Measurements from ENCODE around the gene C9orf50.
A peak's percentile ranks its signal among the peaks of the same experiment; 100 is the strongest.

GRCh38 chr9:129641750-129642585 lies 21.1 kb upstream of the C9orf50 start, which contains the start of gene ASB6:
- TF ChIP-seq CTCF (conservative IDR thresholded peaks at IDR 0.05; ENCODE audit: low read depth in 2 of 2) (peak; percentile 74 to 75), NANOG (IDR thresholded peaks at IDR 0.05; ENCODE audit: borderline replicate concordance) (no peak), JUNB (IDR thresholded peaks at IDR 0.05; ENCODE audit: unreplicated experiment) (no peak), EZH2phosphoT487 (IDR thresholded peaks at IDR 0.05; ENCODE audit: unreplicated experiment) (no peak), REST (IDR thresholded peaks at IDR 0.05; ENCODE audit: unreplicated experiment) (no peak), CREB1 (CRISPR knock-in tag; IDR thresholded peaks at IDR 0.05; ENCODE audit: low read depth) (peak; percentile 77)

All from GM23338 (cell line).